ENCODE data around the gene PRKAG2. TPM values are rescaled to one million over a fixed set of nuclear protein-coding genes. Genes with fewer than 3 reads are reported as not detected.

The PRKAG2 gene
- total and polyA plus RNA-seq, 2 of the 8 experiments (the other 6 are each of a cell fraction or from before 2014, with no cell fraction given), result 7.5 to 18.1 TPM

DNA sequence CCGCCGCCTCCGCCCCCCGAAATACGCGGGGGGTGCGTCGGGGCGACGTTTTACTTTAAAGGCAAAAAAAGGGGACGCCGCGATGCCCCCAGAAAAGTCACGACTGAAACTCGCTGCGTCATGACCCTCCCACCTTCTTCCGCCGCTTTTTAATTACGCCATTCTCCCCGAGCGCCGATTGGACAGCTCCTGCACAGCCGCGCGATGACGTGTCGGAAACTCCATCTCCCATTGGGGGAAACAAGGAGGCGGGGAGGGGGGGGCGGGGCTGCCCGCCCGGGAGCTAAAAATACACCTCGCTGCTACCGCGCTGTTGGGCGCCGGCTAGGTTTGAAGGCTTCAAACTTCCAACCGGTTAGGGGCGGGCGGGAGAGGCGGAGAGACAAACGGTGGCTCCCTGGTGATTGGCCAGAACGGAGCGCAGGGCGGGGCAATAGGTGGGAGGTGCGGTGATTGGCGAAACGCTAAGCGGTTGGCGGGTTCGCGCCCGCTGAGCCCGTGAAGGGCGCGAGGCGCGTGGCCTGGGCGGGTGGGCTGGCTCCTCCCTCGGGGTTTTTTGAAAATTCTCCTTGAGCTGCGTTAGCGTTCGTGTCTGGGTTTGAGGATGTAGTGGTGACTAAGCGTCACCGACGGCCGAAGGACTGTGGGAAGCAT, 357.0 kb downstream of the PRKAG2 start, which contains the start of gene RHEB:
RHEB (minus strand) TSS at position 131 of the 654 bp plus-strand sequence. CDS start 384 bp downstream, outside the sequence.
- H3K36me3 ChIP-seq (ENCODE audit: control insufficient read depth in 2 of 4, insufficient read depth in 4 of 4, low read length in 3 of 4), result no peaks in the 10 kb centered on the region
- peak within 1 kb of the TSS; percentile 91 to 92 for H3K4me2 ChIP-seq (ENCODE audit: insufficient read depth in 1 of 2, low read depth in 2 of 2, low read length in 2 of 2)
- no peak within 1 kb of the TSS for H2BK20ac ChIP-seq (ENCODE audit: low read length)
- H2AK5ac ChIP-seq (ENCODE audit: low read depth, low read length), result peak within 1 kb of the TSS; percentile 48; the same call in 1 of the 2 replicates
- 4% methylated on average over 35 of the region's 66 CpGs; no CpG with 5 or more reads in 1 of the 2 experiments for WGBS, 2 experiments (ENCODE audit: extremely low coverage in 1 of 2, insufficient coverage in 1 of 2, insufficient read length in 1 of 2, insufficient replicate concordance in 2 of 2, low coverage in 1 of 2, low lambda C conversion rate in 2 of 2, missing lambda C conversion rate in 1 of 2)
- H3K79me1 ChIP-seq (ENCODE audit: low read depth, low read length), result peaks cover 5% of the 10 kb centered on the region
- peak within 1 kb of the TSS; percentile 98 for H4K8ac ChIP-seq (ENCODE audit: extremely low read depth, insufficient read depth, low read length)
- peak within 1 kb of the TSS; percentile 27 for H4K5ac ChIP-seq (ENCODE audit: insufficient read length, low read depth, low read length)
- peaks cover 19 to 22% of the 10 kb centered on the region in 2 experiments for H4K20me1 ChIP-seq (replicated peaks in 1 of 2; ENCODE audit: control insufficient read depth in 1 of 2, insufficient read depth in 2 of 2, low read length in 2 of 2)
- H3K27ac ChIP-seq (ENCODE audit: low read depth, low read length), result peak within 1 kb of the TSS; percentile 97
- peak within 1 kb of the TSS; percentile 96 to 98 (median 97) for H3K4me3 ChIP-seq (ENCODE audit: extremely low read depth in 1 of 4, insufficient read depth in 2 of 4, low read depth in 3 of 4, low read length in 4 of 4)
- H2BK12ac ChIP-seq (ENCODE audit: low read depth, low read length), result peak within 1 kb of the TSS; percentile 98
- no peak within 1 kb of the TSS for H3K23ac ChIP-seq (ENCODE audit: insufficient read length)
- H2BK15ac ChIP-seq (ENCODE audit: low read length), result peak within 1 kb of the TSS; percentile 76; the same call in 1 of the 2 replicates
- peak within 1 kb of the TSS; percentile 93 to 99 (median 97) for H3K9ac ChIP-seq (replicated peaks in 1 of 4; ENCODE audit: extremely low read depth in 1 of 4, low read depth in 3 of 4, low read length in 3 of 4)
- no peak within 1 kb of the TSS for H2BK5ac ChIP-seq (ENCODE audit: low read depth, low read length)
- FAIRE-seq, result no peak
- H3K27me3 ChIP-seq (replicated peaks in 1 of 4; ENCODE audit: control insufficient read depth in 3 of 4, extremely low read depth in 1 of 4, insufficient read depth in 3 of 4, low read length in 3 of 4), result peaks cover 0 to 5% (median 4%) of the 10 kb centered on the region in 4 experiments; a peak in 2 of 7 replicates
- ChIA-PET POLR2A (ENCODE audit: partially characterized antibody) (interaction anchor here (0.6 to 6.3 kb wide), 13 partner anchors 14 to 272 kb away, joined by 3 to 42 read pairs (median 3); partner anchors contain the start of gene WDR86), CTCF (ENCODE audit: partially characterized antibody) (interaction anchor here (1.1 kb wide), 1 partner anchor 16 kb away, joined by 3 read pairs; no protein-coding TSS in a partner anchor)
- peak within 1 kb of the TSS; percentile 37; the same call in 1 of the 2 replicates for H2AFZ ChIP-seq (ENCODE audit: low read length)
- H2BK120ac ChIP-seq (replicated peaks; ENCODE audit: low read depth, low read length), result peak within 1 kb of the TSS; percentile 29
- H3K79me2 ChIP-seq (ENCODE audit: control insufficient read depth in 1 of 2, insufficient read depth in 2 of 2, low read length in 2 of 2), result peaks cover 34 to 41% of the 10 kb centered on the region in 2 experiments
- H3K56ac ChIP-seq (replicated peaks; ENCODE audit: insufficient read length, low read depth, low read length), result no peak within 1 kb of the TSS
- H3K4ac ChIP-seq (replicated peaks; ENCODE audit: insufficient read length, low read depth, low read length), result no peak within 1 kb of the TSS
- peaks cover 2 to 11% (median 6%) of the 10 kb centered on the region in 4 experiments; a peak in 4 of 7 replicates for H3K4me1 ChIP-seq (replicated peaks in 1 of 4; ENCODE audit: control insufficient read depth in 3 of 4, insufficient read depth in 4 of 4, low read length in 3 of 4)
- peak; percentile 96 to 97 for DNase-seq (ENCODE audit: low read depth in 1 of 2, low spot score in 2 of 2)
- H3K14ac ChIP-seq (ENCODE audit: insufficient read length), result no peak within 1 kb of the TSS
- peaks cover 11% of the 10 kb centered on the region for H3K23me2 ChIP-seq (ENCODE audit: low read depth, low read length)
- H4K91ac ChIP-seq (replicated peaks; ENCODE audit: insufficient read length, low read length), result peak within 1 kb of the TSS; percentile 94
- H3K9me3 ChIP-seq (ENCODE audit: insufficient read depth in 2 of 2, low read depth in 1 of 2, low read length in 1 of 2), result peaks cover 0 to 2% of the 10 kb centered on the region in 2 experiments; a peak in 1 of 4 replicates
- peak within 1 kb of the TSS; percentile 88; the same call in 1 of the 2 replicates for H3K18ac ChIP-seq (ENCODE audit: extremely low read depth, low read length)
- TF ChIP-seq, protein P1, sequence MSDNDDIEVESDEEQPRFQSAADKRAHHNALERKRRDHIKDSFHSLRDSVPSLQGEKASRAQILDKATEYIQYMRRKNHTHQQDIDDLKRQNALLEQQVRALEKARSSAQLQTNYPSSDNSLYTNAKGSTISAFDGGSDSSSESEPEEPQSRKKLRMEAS (IDR thresholded peaks at IDR 0.05), result peak; percentile 95
- no peak for TF ChIP-seq POLR2AphosphoS5 (IDR thresholded peaks at IDR 0.05; ENCODE audit: low read depth, low read length)
- peak in 1 of 2 experiments; percentile 55; a peak in 1 of 4 replicates for TF ChIP-seq SIN3A (conservative IDR thresholded peaks at IDR 0.05 in 1 of 2, IDR thresholded peaks at IDR 0.05 in 1 of 2; ENCODE audit: low read depth in 1 of 2, low read length in 2 of 2)
- TF ChIP-seq TAF7 (optimal IDR thresholded peaks at IDR 0.05; ENCODE audit: borderline replicate concordance, low read depth, low read length), result no peak
- TF ChIP-seq SP1 (IDR thresholded peaks at IDR 0.05; ENCODE audit: low read depth, low read length), result no peak; the same call in 1 of the 2 replicates
- no peak for TF ChIP-seq YY1 (IDR thresholded peaks at IDR 0.05; ENCODE audit: low read depth, low read length)
- TF ChIP-seq SAP30 (IDR thresholded peaks at IDR 0.05; ENCODE audit: insufficient read depth, insufficient replicate concordance, low read length), result no peak
- peak; percentile 88 for TF ChIP-seq KDM1A (IDR thresholded peaks at IDR 0.05; ENCODE audit: borderline replicate concordance, low read length)
- peak; percentile 60; the same call in 1 of the 2 replicates for TF ChIP-seq MAFK (IDR thresholded peaks at IDR 0.05; ENCODE audit: low read depth, low read length)
- TF ChIP-seq, protein P2, sequence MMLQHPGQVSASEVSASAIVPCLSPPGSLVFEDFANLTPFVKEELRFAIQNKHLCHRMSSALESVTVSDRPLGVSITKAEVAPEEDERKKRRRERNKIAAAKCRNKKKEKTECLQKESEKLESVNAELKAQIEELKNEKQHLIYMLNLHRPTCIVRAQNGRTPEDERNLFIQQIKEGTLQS (IDR thresholded peaks at IDR 0.05; ENCODE audit: insufficient read depth, low read depth, low read length), result no peak

Measured in H1 (cell line).